ENCODE measurements around the gene NABP2. TPM values are rescaled to one million over a fixed set of nuclear protein-coding genes. Genes with fewer than 3 reads are reported as not detected.

NABP2 gene
- total RNA-seq, 1 donor from 2014 or later, result 19.8 TPM

DNA sequence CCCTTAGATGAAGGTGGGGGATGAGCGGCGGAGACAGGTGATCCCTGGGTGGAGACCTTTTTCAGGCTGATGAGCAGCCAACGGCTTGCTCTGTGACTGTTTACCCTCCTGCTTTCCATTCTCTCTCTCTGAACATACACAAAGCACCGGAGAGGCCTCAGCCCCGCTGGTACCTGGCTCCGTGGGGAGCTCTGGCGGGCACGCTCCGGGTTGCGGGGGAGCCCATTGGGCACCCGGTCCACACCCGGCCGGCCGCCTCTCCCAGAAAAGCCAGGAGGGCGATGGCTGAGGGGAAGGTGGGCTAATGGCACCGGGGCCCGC is 35.4 kb upstream of the NABP2 start:
- H3K27me3 Mint-ChIP-seq (ENCODE audit: unreplicated experiment), result peaks cover 28% of the 10 kb centered on the region
- peak overlapping the region; percentile 96 for H3K4me3 Mint-ChIP-seq (ENCODE audit: unreplicated experiment)
- DNase-seq (ENCODE audit: low spot score), result peak; percentile 46
- peaks cover 32% of the 10 kb centered on the region for H3K36me3 Mint-ChIP-seq (ENCODE audit: low read depth, unreplicated experiment)
- TF ChIP-seq, protein P1, sequence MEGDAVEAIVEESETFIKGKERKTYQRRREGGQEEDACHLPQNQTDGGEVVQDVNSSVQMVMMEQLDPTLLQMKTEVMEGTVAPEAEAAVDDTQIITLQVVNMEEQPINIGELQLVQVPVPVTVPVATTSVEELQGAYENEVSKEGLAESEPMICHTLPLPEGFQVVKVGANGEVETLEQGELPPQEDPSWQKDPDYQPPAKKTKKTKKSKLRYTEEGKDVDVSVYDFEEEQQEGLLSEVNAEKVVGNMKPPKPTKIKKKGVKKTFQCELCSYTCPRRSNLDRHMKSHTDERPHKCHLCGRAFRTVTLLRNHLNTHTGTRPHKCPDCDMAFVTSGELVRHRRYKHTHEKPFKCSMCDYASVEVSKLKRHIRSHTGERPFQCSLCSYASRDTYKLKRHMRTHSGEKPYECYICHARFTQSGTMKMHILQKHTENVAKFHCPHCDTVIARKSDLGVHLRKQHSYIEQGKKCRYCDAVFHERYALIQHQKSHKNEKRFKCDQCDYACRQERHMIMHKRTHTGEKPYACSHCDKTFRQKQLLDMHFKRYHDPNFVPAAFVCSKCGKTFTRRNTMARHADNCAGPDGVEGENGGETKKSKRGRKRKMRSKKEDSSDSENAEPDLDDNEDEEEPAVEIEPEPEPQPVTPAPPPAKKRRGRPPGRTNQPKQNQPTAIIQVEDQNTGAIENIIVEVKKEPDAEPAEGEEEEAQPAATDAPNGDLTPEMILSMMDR (IDR thresholded peaks at IDR 0.05; ENCODE audit: unreplicated experiment), result no peak
- H3K27ac Mint-ChIP-seq (ENCODE audit: unreplicated experiment), result peak overlapping the region; percentile 81
- H3K9me3 Mint-ChIP-seq (ENCODE audit: unreplicated experiment), result no peaks in the 10 kb centered on the region
- peaks cover 37% of the 10 kb centered on the region for H3K4me1 Mint-ChIP-seq (ENCODE audit: unreplicated experiment)

DNA sequence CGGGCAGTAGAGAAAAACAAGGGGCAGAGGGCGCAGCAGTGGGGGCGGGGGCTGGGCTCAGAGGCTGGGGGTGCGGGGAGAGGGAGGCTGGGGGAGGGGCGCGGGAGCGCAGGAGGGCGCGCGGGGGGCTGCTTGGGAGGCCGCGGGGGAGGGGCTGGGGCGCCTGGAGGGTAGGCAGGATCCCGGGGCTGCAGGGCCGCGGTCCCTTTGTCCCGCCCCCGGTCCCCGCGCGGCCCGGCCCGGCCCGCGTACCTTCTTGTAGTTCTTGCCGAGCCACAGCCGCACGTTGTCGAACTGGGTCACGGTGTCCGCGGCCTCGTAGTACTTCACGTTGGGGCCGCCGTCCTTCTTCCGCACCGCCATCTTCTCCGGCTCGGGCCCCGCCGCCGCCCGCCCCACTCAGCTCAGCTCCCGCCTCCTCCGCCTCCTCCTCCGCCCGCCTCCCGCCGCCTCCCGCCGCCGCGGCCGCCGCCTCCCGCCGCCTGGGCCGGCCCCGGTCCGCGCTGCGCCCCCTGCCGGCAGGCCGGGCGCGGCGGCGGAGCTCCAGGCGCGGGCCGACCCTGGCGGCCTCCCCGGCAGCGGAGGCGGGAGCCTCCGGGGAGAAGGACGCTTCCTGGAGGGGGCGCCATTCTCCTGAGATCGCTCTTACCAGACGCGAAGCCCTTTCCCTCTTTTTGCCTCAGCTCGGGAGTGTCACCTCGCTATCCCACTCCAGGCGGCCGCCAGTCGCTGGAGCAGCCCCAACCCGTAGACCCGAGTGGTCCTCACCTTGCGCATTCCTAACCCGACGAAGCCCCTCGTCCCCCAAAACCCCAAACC is 34.8 kb upstream of the NABP2 start, which contains the start of gene SMARCC2:
Gene SMARCC2, minus strand, starts transcription at position 385 of the 819 bp plus-strand sequence. Its CDS starts 22 bp downstream, at position 363.
- peak within 1 kb of the TSS; percentile 95 for H3K27ac Mint-ChIP-seq (ENCODE audit: unreplicated experiment)
- TF ChIP-seq, protein P1 (IDR thresholded peaks at IDR 0.05; ENCODE audit: unreplicated experiment), result peak; percentile 86
- no peaks in the 10 kb centered on the region for H3K9me3 Mint-ChIP-seq (ENCODE audit: unreplicated experiment)
- H3K36me3 Mint-ChIP-seq (ENCODE audit: low read depth, unreplicated experiment), result peaks cover 32% of the 10 kb centered on the region
- peaks cover 28% of the 10 kb centered on the region for H3K27me3 Mint-ChIP-seq (ENCODE audit: unreplicated experiment)
- peak within 1 kb of the TSS; percentile 97 for H3K4me3 Mint-ChIP-seq (ENCODE audit: unreplicated experiment)
- DNase-seq (ENCODE audit: low spot score), result peak; percentile 95
- H3K4me1 Mint-ChIP-seq (ENCODE audit: unreplicated experiment), result peaks cover 37% of the 10 kb centered on the region

DNA sequence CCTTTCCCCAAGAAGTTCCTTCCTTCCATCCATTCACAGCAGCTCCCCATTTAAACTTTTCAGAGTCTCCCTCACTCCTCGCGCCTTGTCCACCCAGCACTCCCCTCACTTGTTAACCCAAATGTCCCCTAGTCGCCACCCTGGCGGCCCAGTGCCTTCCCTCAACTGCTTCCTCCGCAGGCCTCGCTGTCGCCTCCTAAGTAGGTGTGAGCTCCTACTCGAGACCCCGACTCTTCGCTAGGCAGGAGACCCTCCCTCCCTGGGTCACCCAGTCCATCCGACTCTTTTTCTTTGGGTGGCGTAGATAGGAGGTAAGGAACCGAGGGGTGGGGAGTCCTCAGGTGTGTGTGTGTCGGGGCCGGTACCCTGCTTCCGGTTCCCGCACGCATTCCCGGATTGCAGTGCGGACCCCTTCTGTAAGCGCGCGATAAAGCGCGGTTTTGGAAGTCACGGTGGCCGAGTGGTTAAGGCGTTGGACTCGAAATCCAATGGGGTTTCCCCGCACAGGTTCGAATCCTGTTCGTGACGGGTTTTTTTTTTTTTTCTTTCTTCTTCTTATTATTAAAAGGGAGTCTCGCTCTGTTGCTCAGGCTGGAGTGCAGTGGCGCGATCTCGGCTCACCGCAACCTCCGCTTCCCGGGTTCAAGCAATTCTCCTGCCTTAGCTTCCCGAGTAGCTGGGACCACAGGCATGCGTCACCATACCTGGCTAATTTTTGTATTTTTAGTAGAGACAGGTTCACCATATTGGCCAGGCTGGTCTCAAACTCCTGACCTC is 34.0 kb upstream of the NABP2 start:
- Mint-ChIP-seq H3K27ac (ENCODE audit: unreplicated experiment) (peak overlapping the region; percentile 95), H3K36me3 (ENCODE audit: low read depth, unreplicated experiment) (peaks cover 26% of the 10 kb centered on the region), H3K4me3 (ENCODE audit: unreplicated experiment) (peak overlapping the region; percentile 97), H3K27me3 (ENCODE audit: unreplicated experiment) (peaks cover 28% of the 10 kb centered on the region), H3K4me1 (ENCODE audit: unreplicated experiment) (peaks cover 37% of the 10 kb centered on the region), H3K9me3 (ENCODE audit: unreplicated experiment) (no peaks in the 10 kb centered on the region)
- TF ChIP-seq, protein P1 (IDR thresholded peaks at IDR 0.05; ENCODE audit: unreplicated experiment), result peak; percentile 60
- DNase-seq (ENCODE audit: low spot score), result peak; percentile 88

DNA sequence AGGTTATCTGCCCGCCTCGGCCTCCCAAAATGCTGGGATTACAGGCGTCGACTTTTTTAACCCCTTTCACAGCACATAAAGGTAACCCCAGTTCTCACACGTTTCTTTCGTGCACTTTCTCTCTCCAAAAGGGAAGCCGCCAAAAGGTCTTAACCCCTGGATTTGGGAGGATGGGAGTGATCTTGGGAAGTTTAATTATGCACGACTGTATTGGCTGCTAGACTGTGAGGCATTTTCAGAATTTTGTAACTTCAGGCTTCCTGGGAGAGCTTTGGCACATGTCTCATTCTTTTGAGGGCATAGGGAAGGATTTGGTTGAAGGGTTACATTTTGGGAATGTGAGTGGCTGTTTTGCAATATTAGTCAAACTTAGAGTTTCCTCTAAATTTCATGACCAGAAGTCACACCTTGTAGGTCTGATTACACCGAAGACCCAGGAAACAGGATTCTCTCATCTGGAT is 33.4 kb upstream of the NABP2 start:
- H3K9me3 Mint-ChIP-seq (ENCODE audit: unreplicated experiment), result no peaks in the 10 kb centered on the region
- peak overlapping the region; percentile 95 for H3K27ac Mint-ChIP-seq (ENCODE audit: unreplicated experiment)
- peaks cover 36% of the 10 kb centered on the region for H3K4me1 Mint-ChIP-seq (ENCODE audit: unreplicated experiment)

More for the DNA sequence above, 33.4 kb upstream of the NABP2 start:
- H3K27me3 Mint-ChIP-seq (ENCODE audit: unreplicated experiment), result peaks cover 28% of the 10 kb centered on the region
- DNase-seq (ENCODE audit: low spot score), result no peak
- peaks cover 25% of the 10 kb centered on the region for H3K36me3 Mint-ChIP-seq (ENCODE audit: low read depth, unreplicated experiment)
- TF ChIP-seq, protein P1 (IDR thresholded peaks at IDR 0.05; ENCODE audit: unreplicated experiment), result no peak
- H3K4me3 Mint-ChIP-seq (ENCODE audit: unreplicated experiment), result peak overlapping the region; percentile 97

All from endothelial cell (in vitro differentiated cells).